ENCODE results near the gene WNT16. TPM values are rescaled to one million over a fixed set of nuclear protein-coding genes. Genes with fewer than 3 reads are reported as not detected.
A peak's percentile ranks its signal among the peaks of the same experiment; 100 is the strongest.

The WNT16 gene
- total RNA-seq, 2 experiments from 2014 or later: not detected

- TF ChIP-seq, protein P1, sequence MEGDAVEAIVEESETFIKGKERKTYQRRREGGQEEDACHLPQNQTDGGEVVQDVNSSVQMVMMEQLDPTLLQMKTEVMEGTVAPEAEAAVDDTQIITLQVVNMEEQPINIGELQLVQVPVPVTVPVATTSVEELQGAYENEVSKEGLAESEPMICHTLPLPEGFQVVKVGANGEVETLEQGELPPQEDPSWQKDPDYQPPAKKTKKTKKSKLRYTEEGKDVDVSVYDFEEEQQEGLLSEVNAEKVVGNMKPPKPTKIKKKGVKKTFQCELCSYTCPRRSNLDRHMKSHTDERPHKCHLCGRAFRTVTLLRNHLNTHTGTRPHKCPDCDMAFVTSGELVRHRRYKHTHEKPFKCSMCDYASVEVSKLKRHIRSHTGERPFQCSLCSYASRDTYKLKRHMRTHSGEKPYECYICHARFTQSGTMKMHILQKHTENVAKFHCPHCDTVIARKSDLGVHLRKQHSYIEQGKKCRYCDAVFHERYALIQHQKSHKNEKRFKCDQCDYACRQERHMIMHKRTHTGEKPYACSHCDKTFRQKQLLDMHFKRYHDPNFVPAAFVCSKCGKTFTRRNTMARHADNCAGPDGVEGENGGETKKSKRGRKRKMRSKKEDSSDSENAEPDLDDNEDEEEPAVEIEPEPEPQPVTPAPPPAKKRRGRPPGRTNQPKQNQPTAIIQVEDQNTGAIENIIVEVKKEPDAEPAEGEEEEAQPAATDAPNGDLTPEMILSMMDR (IDR thresholded peaks at IDR 0.05): no peak
- DNase-seq (no peak), ATAC-seq (no peak)
- Mint-ChIP-seq H3K27ac (no peak overlapping the region), H3K4me3 (no peak overlapping the region), H3K27me3 (peaks cover 14% of the 10 kb centered on the region), H3K4me1 (ENCODE audit: low read depth) (peaks cover 4% of the 10 kb centered on the region), H3K36me3 (ENCODE audit: low read depth) (no peaks in the 10 kb centered on the region), H3K9me3 (no peaks in the 10 kb centered on the region)
- CTCF ChIA-PET: interaction anchor here (1.2 kb wide), 1 partner anchor 175 kb away, joined by 4 read pairs; no protein-coding TSS in a partner anchor
- POLR2A ChIA-PET: no interaction called here
- intact Hi-C loops (cut with micrococcal nuclease): no loop called here
Observed at GRCh38 chr7:121301446-121302213, 27.2 kb upstream of the WNT16 start.

- no peak overlapping the region for H3K27ac Mint-ChIP-seq
- ChIA-PET POLR2A (no interaction called here), CTCF (interaction anchor here (1.2 kb wide), 1 partner anchor 176 kb away, joined by 4 read pairs; no protein-coding TSS in a partner anchor)
- intact Hi-C loops (cut with micrococcal nuclease): no loop called here
- DNase-seq (peak; percentile 2), ATAC-seq (peak; percentile 34)
- H3K4me3 Mint-ChIP-seq: no peak overlapping the region
- TF ChIP-seq, protein P1 (IDR thresholded peaks at IDR 0.05): no peak
- H3K27me3 Mint-ChIP-seq: peaks cover 19% of the 10 kb centered on the region
- peaks cover 9% of the 10 kb centered on the region for H3K4me1 Mint-ChIP-seq (ENCODE audit: low read depth)
- no peaks in the 10 kb centered on the region for H3K9me3 Mint-ChIP-seq
- H3K36me3 Mint-ChIP-seq (ENCODE audit: low read depth): no peaks in the 10 kb centered on the region
Observed at GRCh38 chr7:121302214-121302745, 26.5 kb upstream of the WNT16 start.

GRCh38 chr7:121303422-121304101, 25.2 kb upstream of the WNT16 start:
- ChIA-PET CTCF (no interaction called here), POLR2A (no interaction called here)
- H3K4me1 Mint-ChIP-seq (ENCODE audit: low read depth): peaks cover 9% of the 10 kb centered on the region
- no peaks in the 10 kb centered on the region for H3K36me3 Mint-ChIP-seq (ENCODE audit: low read depth)
- peaks cover 22% of the 10 kb centered on the region for H3K27me3 Mint-ChIP-seq
- no peak for ATAC-seq
- no peak for DNase-seq
- intact Hi-C loops (cut with micrococcal nuclease): no loop called here
- no peaks in the 10 kb centered on the region for H3K9me3 Mint-ChIP-seq
- no peak overlapping the region for H3K27ac Mint-ChIP-seq
- TF ChIP-seq, protein P1 (IDR thresholded peaks at IDR 0.05): no peak
- H3K4me3 Mint-ChIP-seq: no peak overlapping the region

GRCh38 chr7:121304102-121304658, 24.6 kb upstream of the WNT16 start:
- intact Hi-C loops (cut with micrococcal nuclease): no loop called here
- Mint-ChIP-seq H3K4me1 (ENCODE audit: low read depth) (peaks cover 9% of the 10 kb centered on the region), H3K27me3 (peaks cover 21% of the 10 kb centered on the region), H3K36me3 (ENCODE audit: low read depth) (no peaks in the 10 kb centered on the region), H3K27ac (no peak overlapping the region), H3K4me3 (no peak overlapping the region), H3K9me3 (no peaks in the 10 kb centered on the region)
- ChIA-PET POLR2A (no interaction called here), CTCF (interaction anchor here (1.1 kb wide), 1 partner anchor 11 kb away, joined by 4 read pairs; no protein-coding TSS in a partner anchor)
- DNase-seq: no peak
- TF ChIP-seq, protein P1 (IDR thresholded peaks at IDR 0.05): no peak
- no peak for ATAC-seq
